Stimulated activated CD8-positive, alpha-beta memory T cell treated with anti-CD3 and anti-CD28 coated beads, Interleukin-15, amount 100 ng/mL, for 1 hour (primary cell): ENCODE measurements around the gene ARSH.
"Not testable (repeated sequence)": the region's sequence is repeated elsewhere in the genome, so short reads cannot be mapped to it uniquely, and the experiment has no call there.

Experiments used
- DNase-seq: peaks from one replicate; pipeline ENCODE4 v3.0.0-alpha.2; 2020; ENCODE audit warnings: low read depth

Gene ARSH

GRCh38 chrX:3044196-3044595 is 37.9 kb downstream of the ARSH start:
- no peak for DNase-seq

GRCh38 chrX:3044671-3045070 is 38.3 kb downstream of the ARSH start:
- DNase-seq: no peak

- DNase-seq: no peak
Measured at GRCh38 chrX:3046253-3047240, 40.2 kb downstream of the ARSH start.

DNA sequence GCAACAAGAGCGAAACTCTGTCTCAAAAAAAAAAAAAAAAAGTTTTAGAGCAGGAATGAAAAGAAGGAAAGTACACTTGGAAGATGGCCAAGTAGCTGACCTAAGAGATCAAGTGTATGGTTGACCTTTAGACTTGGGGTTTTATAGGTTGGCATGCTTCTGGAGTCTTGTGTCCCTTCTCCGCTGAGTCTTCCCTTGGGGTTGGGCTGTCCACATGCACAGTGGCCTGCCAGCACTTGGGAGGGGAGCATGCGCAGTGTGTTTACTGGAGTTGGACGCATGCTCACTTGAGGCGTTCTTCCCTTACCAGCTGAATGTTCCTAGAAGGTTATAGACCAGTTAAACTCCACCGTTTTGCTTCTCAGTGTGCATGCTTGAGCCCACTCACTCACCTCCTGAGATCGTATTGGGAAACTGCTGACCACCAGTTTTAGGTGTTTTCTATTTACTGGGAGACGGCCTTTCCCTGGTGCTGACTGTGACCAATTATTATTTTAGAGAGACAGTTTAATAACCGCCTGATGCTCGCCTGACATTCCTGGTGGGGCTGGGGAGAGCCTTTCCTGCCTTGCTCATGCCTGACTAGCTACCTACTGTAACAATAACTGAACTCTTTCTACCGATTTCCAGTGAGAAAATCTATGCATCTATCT is 44.3 kb downstream of the ARSH start:
- DNase-seq: not testable (repeated sequence)

GRCh38 chrX:3052860-3053259 is 46.5 kb downstream of the ARSH start:
- DNase-seq: no peak

GRCh38 chrX:3066555-3066954 is 60.2 kb downstream of the ARSH start:
- DNase-seq: no peak

- no peak for DNase-seq
Measured at GRCh38 chrX:3075959-3076358, 69.6 kb downstream of the ARSH start.

DNA sequence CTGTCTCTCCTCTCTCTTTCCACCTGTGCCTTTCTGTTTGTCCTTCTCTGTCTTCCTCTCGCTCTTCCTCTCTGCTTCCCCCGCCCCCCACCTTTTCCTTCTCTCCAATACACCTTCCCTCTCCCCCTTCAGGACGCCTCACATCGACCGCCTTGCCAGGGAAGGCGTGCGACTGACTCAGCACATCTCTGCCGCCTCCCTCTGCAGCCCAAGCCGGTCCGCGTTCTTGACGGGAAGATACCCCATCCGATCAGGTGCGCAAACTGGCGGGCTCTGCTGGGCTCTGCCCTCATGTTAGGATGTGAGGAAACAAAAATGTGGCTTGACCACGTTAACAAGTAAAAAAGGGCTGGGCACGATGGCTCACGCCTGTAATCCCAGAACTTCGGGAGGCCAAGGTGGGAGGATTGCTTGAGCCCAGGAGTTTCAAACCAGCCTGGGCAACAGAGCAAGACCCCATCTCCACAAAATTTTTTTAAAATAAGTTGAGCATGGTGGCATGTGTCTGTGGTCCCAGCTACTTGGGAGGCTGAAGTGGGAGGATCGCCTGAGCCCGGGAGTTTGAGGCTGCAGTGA is 70.2 kb downstream of the ARSH start:
- no peak for DNase-seq
